Osteocyte (in vitro differentiated cells): ENCODE measurements around the gene ERLIN1. TPM values are rescaled to one million over a fixed set of nuclear protein-coding genes. Genes with fewer than 3 reads are reported as not detected.

Experiments used
- DNase-seq: peaks from one replicate; pipeline ENCODE4 v3.0.0; 2021; ENCODE audit warnings: mixed read lengths; ENCODE audit not compliant: unreplicated experiment; ENCODE audit errors: extremely low spot score
- H3K27ac Mint-ChIP-seq: one replicate; pipeline ENCODE4 v1.8.0; 2021; ENCODE audit warnings: mild to moderate bottlenecking, mixed read lengths; ENCODE audit not compliant: unreplicated experiment
- H3K27me3 Mint-ChIP-seq: one replicate; pipeline ENCODE4 v1.8.0; 2021; ENCODE audit warnings: mixed read lengths; ENCODE audit not compliant: unreplicated experiment
- H3K36me3 Mint-ChIP-seq: one replicate; pipeline ENCODE4 v1.8.0; 2021; ENCODE audit warnings: mixed read lengths; ENCODE audit not compliant: unreplicated experiment
- H3K4me1 Mint-ChIP-seq: one replicate; pipeline ENCODE4 v1.8.0; 2021; ENCODE audit warnings: mixed read lengths; ENCODE audit not compliant: unreplicated experiment
- H3K4me3 Mint-ChIP-seq: one replicate; pipeline ENCODE4 v1.8.0; 2021; ENCODE audit warnings: mild to moderate bottlenecking, moderate library complexity, mixed read lengths; ENCODE audit not compliant: unreplicated experiment
- H3K9me3 Mint-ChIP-seq: one replicate; pipeline ENCODE4 v1.8.0; 2021; ENCODE audit warnings: mixed read lengths; ENCODE audit not compliant: unreplicated experiment
- total RNA-seq: library from RNA; stranded (reverse); gene quantifications from 2 replicates; pipeline ENCODE4 v1.2.1, GENCODE V29; 2021
- TF ChIP-seq, protein P1 (sequence below): fragments of 200-600 bp; sonication (generic); IDR thresholded peaks from 2 replicates; pipeline ENCODE4 v1.5.0; 2021; ENCODE audit warnings: antibody characterized with exemption, mild to moderate bottlenecking, moderate library complexity

Gene ERLIN1
- total RNA-seq, 1 donor from 2014 or later, result 28.2 TPM

DNA sequence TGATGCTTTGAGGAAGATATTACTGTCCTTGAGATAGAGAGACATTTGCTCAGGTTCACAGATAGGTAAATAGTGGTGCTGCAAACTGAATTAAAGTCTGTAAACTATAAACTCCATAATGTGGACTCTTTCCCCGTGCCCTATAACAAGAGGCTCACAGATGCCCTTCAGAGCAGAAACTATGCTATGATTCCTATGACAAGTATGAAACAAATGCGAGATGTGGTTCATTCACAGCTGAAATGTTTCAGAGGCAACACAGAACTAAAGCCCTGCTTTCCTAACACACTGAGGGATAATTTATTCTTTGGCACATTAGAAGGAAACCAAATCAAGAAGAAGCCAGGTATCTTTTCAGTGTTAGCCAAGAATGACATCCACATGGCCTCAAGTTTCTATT lies 30.2 kb upstream of the ERLIN1 start:
- Mint-ChIP-seq H3K4me1 (no peaks in the 10 kb centered on the region), H3K4me3 (no peak overlapping the region), H3K27ac (no peak overlapping the region), H3K36me3 (peaks cover 50% of the 10 kb centered on the region), H3K9me3 (no peaks in the 10 kb centered on the region), H3K27me3 (no peaks in the 10 kb centered on the region)
- no peak for DNase-seq
- TF ChIP-seq, protein P1, sequence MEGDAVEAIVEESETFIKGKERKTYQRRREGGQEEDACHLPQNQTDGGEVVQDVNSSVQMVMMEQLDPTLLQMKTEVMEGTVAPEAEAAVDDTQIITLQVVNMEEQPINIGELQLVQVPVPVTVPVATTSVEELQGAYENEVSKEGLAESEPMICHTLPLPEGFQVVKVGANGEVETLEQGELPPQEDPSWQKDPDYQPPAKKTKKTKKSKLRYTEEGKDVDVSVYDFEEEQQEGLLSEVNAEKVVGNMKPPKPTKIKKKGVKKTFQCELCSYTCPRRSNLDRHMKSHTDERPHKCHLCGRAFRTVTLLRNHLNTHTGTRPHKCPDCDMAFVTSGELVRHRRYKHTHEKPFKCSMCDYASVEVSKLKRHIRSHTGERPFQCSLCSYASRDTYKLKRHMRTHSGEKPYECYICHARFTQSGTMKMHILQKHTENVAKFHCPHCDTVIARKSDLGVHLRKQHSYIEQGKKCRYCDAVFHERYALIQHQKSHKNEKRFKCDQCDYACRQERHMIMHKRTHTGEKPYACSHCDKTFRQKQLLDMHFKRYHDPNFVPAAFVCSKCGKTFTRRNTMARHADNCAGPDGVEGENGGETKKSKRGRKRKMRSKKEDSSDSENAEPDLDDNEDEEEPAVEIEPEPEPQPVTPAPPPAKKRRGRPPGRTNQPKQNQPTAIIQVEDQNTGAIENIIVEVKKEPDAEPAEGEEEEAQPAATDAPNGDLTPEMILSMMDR, result no peak

DNA sequence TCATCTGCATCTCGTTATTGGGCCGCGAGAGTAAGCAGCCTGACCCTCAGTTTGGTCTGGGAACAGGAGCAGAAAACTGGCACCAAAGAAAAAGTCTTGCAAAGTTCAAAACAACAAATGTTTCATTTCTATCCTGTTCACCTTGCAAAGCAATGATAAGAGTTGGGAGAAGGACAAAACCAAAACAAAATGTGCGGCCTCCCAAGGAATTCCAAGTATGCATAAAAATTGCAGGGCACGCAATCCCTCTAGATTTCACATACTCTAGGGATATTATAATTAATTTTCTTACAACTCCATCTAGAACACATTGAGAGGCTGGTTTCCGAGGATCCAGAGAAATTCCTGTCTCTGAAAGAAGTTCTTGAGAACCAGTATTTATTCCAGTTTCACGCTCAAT lies 23.5 kb upstream of the ERLIN1 start:
- Mint-ChIP-seq H3K36me3 (peaks cover 36% of the 10 kb centered on the region), H3K27ac (peak overlapping the region; percentile 10), H3K4me3 (no peak overlapping the region), H3K4me1 (peaks cover 9% of the 10 kb centered on the region), H3K9me3 (no peaks in the 10 kb centered on the region), H3K27me3 (no peaks in the 10 kb centered on the region)
- DNase-seq, result no peak
- TF ChIP-seq, protein P1, result no peak

DNA sequence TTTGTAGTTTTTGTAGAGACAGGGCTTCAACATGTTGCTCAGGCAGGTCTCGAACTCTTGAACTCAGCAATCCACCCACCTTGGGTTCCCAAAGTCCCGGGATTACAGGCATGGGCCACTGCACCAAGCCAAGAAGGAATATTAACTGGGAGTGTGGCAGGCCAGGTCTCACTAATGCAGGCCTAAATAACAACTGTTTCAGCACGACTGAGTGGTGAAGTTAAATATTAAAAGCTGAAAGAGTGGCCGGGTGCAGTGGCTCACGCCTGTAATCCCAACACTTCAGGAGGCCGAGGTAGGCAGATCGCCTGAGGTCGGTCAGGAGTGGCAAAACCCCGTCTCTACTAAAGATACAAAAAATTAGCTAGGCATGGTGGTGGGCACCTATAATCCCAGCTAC lies 22.4 kb upstream of the ERLIN1 start:
- Mint-ChIP-seq H3K4me1 (peaks cover 9% of the 10 kb centered on the region), H3K27ac (no peak overlapping the region)

DNA sequence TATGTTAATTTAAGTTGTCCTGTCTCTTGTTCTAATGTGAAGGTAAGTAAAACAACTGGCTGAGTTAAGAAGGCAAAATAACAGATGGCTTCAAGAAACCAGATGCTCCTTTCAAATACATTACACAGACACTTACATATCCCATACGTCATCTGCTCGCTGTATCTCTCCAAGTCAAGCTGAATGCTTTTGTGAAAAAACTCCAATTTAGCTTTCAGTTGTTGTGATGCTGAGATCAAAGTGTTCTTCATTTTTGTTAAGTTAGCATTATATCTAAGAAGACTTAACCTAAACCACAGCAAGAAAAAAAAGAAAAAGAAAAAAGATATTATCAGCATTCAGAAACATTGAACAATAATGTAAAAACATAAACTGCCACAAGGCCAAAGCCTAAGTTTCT lies 18.5 kb upstream of the ERLIN1 start:
- TF ChIP-seq, protein P1, result no peak
- no peak overlapping the region for H3K27ac Mint-ChIP-seq
- H3K36me3 Mint-ChIP-seq, result peaks cover 56% of the 10 kb centered on the region
- H3K4me1 Mint-ChIP-seq, result peaks cover 5% of the 10 kb centered on the region
- H3K27me3 Mint-ChIP-seq, result no peaks in the 10 kb centered on the region
- no peak for DNase-seq
- no peak overlapping the region for H3K4me3 Mint-ChIP-seq
- H3K9me3 Mint-ChIP-seq, result no peaks in the 10 kb centered on the region

More for the DNA sequence above, 22.4 kb upstream of the ERLIN1 start:
- Mint-ChIP-seq H3K4me3 (no peak overlapping the region), H3K27me3 (no peaks in the 10 kb centered on the region), H3K9me3 (no peaks in the 10 kb centered on the region), H3K36me3 (peaks cover 42% of the 10 kb centered on the region)
- DNase-seq, result no peak
- TF ChIP-seq, protein P1, result no peak

DNA sequence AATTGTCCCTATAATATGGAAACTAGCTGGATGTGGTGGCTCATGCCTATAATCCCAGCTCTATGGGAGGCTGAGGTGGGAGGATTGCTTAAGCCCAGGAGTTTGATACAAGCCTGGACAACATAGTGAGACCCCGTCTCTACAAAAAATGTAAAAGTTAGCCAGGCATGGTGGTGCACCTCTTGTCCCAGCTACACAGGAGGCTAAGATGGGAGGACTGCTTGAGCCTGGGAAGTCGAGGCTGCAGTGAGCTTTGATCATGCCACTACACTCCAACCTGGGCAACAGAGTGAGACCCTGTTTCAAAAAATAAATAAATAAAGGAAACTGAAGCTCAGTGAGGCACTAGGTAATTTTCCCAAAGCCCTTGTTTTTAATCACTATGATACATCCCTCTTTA lies 15.7 kb upstream of the ERLIN1 start:
- Mint-ChIP-seq H3K4me1 (no peaks in the 10 kb centered on the region), H3K27ac (no peak overlapping the region), H3K27me3 (no peaks in the 10 kb centered on the region), H3K9me3 (no peaks in the 10 kb centered on the region), H3K4me3 (no peak overlapping the region), H3K36me3 (peaks cover 71% of the 10 kb centered on the region)
- DNase-seq, result no peak
- TF ChIP-seq, protein P1, result no peak
